ENCODE data around the gene PLCE1.

Gene PLCE1

GRCh38 chr10:93995598-93996271 is 2.0 kb downstream of the PLCE1 start:
- no peak for TF ChIP-seq CTCF (IDR thresholded peaks at IDR 0.05; ENCODE audit: low read depth, low read length)
- DNase-seq = no peak
- Histone ChIP-seq H3K4me1 (peaks cover 5% of the 10 kb centered on the region; the same call in 1 of the 2 replicates), H3K27me3 (peaks cover 12% of the 10 kb centered on the region), H3K36me3 (no peaks in the 10 kb centered on the region), H3K9me3 (no peaks in the 10 kb centered on the region), H3K4me3 (ENCODE audit: low read depth, low read length) (no peak overlapping the region)

- no peaks in the 10 kb centered on the region for H3K36me3 ChIP-seq
- H3K4me1 ChIP-seq = peaks cover 5% of the 10 kb centered on the region; the same call in 1 of the 2 replicates
- TF ChIP-seq CTCF (IDR thresholded peaks at IDR 0.05; ENCODE audit: low read depth, low read length) = no peak
- H3K27me3 ChIP-seq = peaks cover 12% of the 10 kb centered on the region
- no peak overlapping the region for H3K4me3 ChIP-seq (ENCODE audit: low read depth, low read length)
- no peak for DNase-seq
- H3K9me3 ChIP-seq = no peaks in the 10 kb centered on the region
Measured at GRCh38 chr10:93996551-93996950, 2.8 kb downstream of the PLCE1 start.

- Histone ChIP-seq H3K9me3 (no peaks in the 10 kb centered on the region), H3K27me3 (peaks cover 12% of the 10 kb centered on the region), H3K36me3 (no peaks in the 10 kb centered on the region), H3K4me1 (no peaks in the 10 kb centered on the region), H3K4me3 (ENCODE audit: low read depth, low read length) (no peak overlapping the region)
- no peak for DNase-seq
- TF ChIP-seq CTCF (IDR thresholded peaks at IDR 0.05; ENCODE audit: low read depth, low read length) = no peak
Measured at GRCh38 chr10:93997546-93997945, 3.8 kb downstream of the PLCE1 start.

- no peak overlapping the region for H3K4me3 ChIP-seq (ENCODE audit: low read depth, low read length)
- peak; percentile 7 for DNase-seq
- H3K27me3 ChIP-seq = peaks cover 6% of the 10 kb centered on the region
- no peaks in the 10 kb centered on the region for H3K4me1 ChIP-seq
- H3K9me3 ChIP-seq = no peaks in the 10 kb centered on the region
- TF ChIP-seq CTCF (IDR thresholded peaks at IDR 0.05; ENCODE audit: low read depth, low read length) = no peak
- no peaks in the 10 kb centered on the region for H3K36me3 ChIP-seq
Measured at GRCh38 chr10:93999401-93999851, 5.7 kb downstream of the PLCE1 start.

- no peak overlapping the region for H3K4me3 ChIP-seq (ENCODE audit: low read depth, low read length)
- no peaks in the 10 kb centered on the region for H3K9me3 ChIP-seq
- DNase-seq = no peak
- H3K27me3 ChIP-seq = no peaks in the 10 kb centered on the region
- TF ChIP-seq CTCF (IDR thresholded peaks at IDR 0.05; ENCODE audit: low read depth, low read length) = no peak
- no peaks in the 10 kb centered on the region for H3K4me1 ChIP-seq
- no peaks in the 10 kb centered on the region for H3K36me3 ChIP-seq
Measured at GRCh38 chr10:94000638-94001415, 7.1 kb downstream of the PLCE1 start.

- no peak for DNase-seq
- no peak for TF ChIP-seq CTCF (IDR thresholded peaks at IDR 0.05; ENCODE audit: low read depth, low read length)
- no peaks in the 10 kb centered on the region for H3K4me1 ChIP-seq
- H3K36me3 ChIP-seq = no peaks in the 10 kb centered on the region
- no peak overlapping the region for H3K4me3 ChIP-seq (ENCODE audit: low read depth, low read length)
- no peaks in the 10 kb centered on the region for H3K27me3 ChIP-seq
- no peaks in the 10 kb centered on the region for H3K9me3 ChIP-seq
Measured at GRCh38 chr10:94001416-94001810, 7.7 kb downstream of the PLCE1 start.

Measured in BE2C (cell line).